Neuron (in vitro differentiated cells): ENCODE measurements around the gene BHLHA9.
A peak's percentile ranks its signal among the peaks of the same experiment; 100 is the strongest.
"Not testable (repeated sequence)": the region's sequence is repeated elsewhere in the genome, so short reads cannot be mapped to it uniquely, and the experiment has no call there.

ENCODE experiments used
- H2AFZ ChIP-seq: one replicate; pipeline ENCODE4 v1.6.1; 2013; ENCODE audit warnings: low read depth, mild to moderate bottlenecking, inconsistent platforms, low read length, moderate library complexity
- H3K27me3 ChIP-seq: one replicate; pipeline ENCODE4 v1.6.1; 2013; ENCODE audit warnings: low read length; ENCODE audit not compliant: insufficient read depth
- H3K36me3 ChIP-seq: one replicate; pipeline ENCODE4 v1.6.1; 2013; ENCODE audit warnings: low read length; ENCODE audit not compliant: insufficient read depth
- H3K4me1 ChIP-seq: one replicate; pipeline ENCODE4 v1.6.1; 2013; ENCODE audit warnings: low read length; ENCODE audit not compliant: insufficient read depth
- H3K4me3 ChIP-seq: 2 replicates; pipeline ENCODE4 v1.5.1; 2013; ENCODE audit warnings: mild to moderate bottlenecking, low read length, moderate library complexity
- H3K9me3 ChIP-seq: one replicate; pipeline ENCODE4 v1.6.1; 2013; ENCODE audit warnings: low read length

The BHLHA9 gene

GRCh38 chr17:1232331-1232730 is 37.9 kb upstream of the BHLHA9 start:
- peaks cover 6% of the 10 kb centered on the region for H3K9me3 ChIP-seq
- peaks cover 43% of the 10 kb centered on the region for H3K27me3 ChIP-seq
- H3K36me3 ChIP-seq: no peaks in the 10 kb centered on the region
- H3K4me3 ChIP-seq: no peak overlapping the region
- no peak overlapping the region for H2AFZ ChIP-seq
- H3K4me1 ChIP-seq: peaks cover 3% of the 10 kb centered on the region

- H3K4me3 ChIP-seq: no peak overlapping the region
- peaks cover 3% of the 10 kb centered on the region for H3K9me3 ChIP-seq
- peaks cover 3% of the 10 kb centered on the region for H3K4me1 ChIP-seq
- no peaks in the 10 kb centered on the region for H3K36me3 ChIP-seq
- no peak overlapping the region for H2AFZ ChIP-seq
- H3K27me3 ChIP-seq: peaks cover 38% of the 10 kb centered on the region
These were observed 37.5 kb upstream of the BHLHA9 start for GRCh38 chr17:1232786-1233185.

GRCh38 chr17:1234455-1234854 is 35.8 kb upstream of the BHLHA9 start:
- Histone ChIP-seq H3K4me1 (no peaks in the 10 kb centered on the region), H3K36me3 (no peaks in the 10 kb centered on the region), H3K4me3 (no peak overlapping the region), H3K27me3 (peaks cover 25% of the 10 kb centered on the region), H3K9me3 (peaks cover 3% of the 10 kb centered on the region), H2AFZ (no peak overlapping the region)

GRCh38 chr17:1237471-1237870 is 32.8 kb upstream of the BHLHA9 start:
- Histone ChIP-seq H3K27me3 (peaks cover 4% of the 10 kb centered on the region), H3K9me3 (no peaks in the 10 kb centered on the region), H3K36me3 (no peaks in the 10 kb centered on the region), H3K4me1 (no peaks in the 10 kb centered on the region), H3K4me3 (no peak overlapping the region), H2AFZ (no peak overlapping the region)

GRCh38 chr17:1239210-1239609 is 31.0 kb upstream of the BHLHA9 start:
- Histone ChIP-seq H3K36me3 (no peaks in the 10 kb centered on the region), H3K27me3 (no peaks in the 10 kb centered on the region), H3K9me3 (no peaks in the 10 kb centered on the region), H3K4me3 (no peak overlapping the region), H2AFZ (no peak overlapping the region), H3K4me1 (no peaks in the 10 kb centered on the region)

- H3K27me3 ChIP-seq, H3K4me3 ChIP-seq, H3K36me3 ChIP-seq, H2AFZ ChIP-seq, H3K9me3 ChIP-seq, H3K4me1 ChIP-seq: not testable (repeated sequence)
These were observed 29.8 kb upstream of the BHLHA9 start for GRCh38 chr17:1240426-1240825.

GRCh38 chr17:1241929-1242328 is 28.3 kb upstream of the BHLHA9 start:
- no peaks in the 10 kb centered on the region for H3K36me3 ChIP-seq
- no peaks in the 10 kb centered on the region for H3K27me3 ChIP-seq
- H3K9me3 ChIP-seq: no peaks in the 10 kb centered on the region
- no peak overlapping the region for H2AFZ ChIP-seq
- H3K4me3 ChIP-seq: no peak overlapping the region
- H3K4me1 ChIP-seq: no peaks in the 10 kb centered on the region

- no peaks in the 10 kb centered on the region for H3K27me3 ChIP-seq
- H3K4me3 ChIP-seq: no peak overlapping the region
- no peaks in the 10 kb centered on the region for H3K9me3 ChIP-seq
- no peaks in the 10 kb centered on the region for H3K4me1 ChIP-seq
- H2AFZ ChIP-seq: no peak overlapping the region
- H3K36me3 ChIP-seq: no peaks in the 10 kb centered on the region
These were observed 25.6 kb upstream of the BHLHA9 start for GRCh38 chr17:1244606-1245012.

GRCh38 chr17:1251866-1252608 is 18.2 kb upstream of the BHLHA9 start:
- Histone ChIP-seq H3K36me3 (no peaks in the 10 kb centered on the region), H3K27me3 (no peaks in the 10 kb centered on the region), H2AFZ (no peak overlapping the region), H3K4me3 (no peak overlapping the region), H3K9me3 (no peaks in the 10 kb centered on the region), H3K4me1 (no peaks in the 10 kb centered on the region)

- Histone ChIP-seq H2AFZ (no peak overlapping the region), H3K4me3 (no peak overlapping the region), H3K36me3 (no peaks in the 10 kb centered on the region), H3K4me1 (peaks cover 5% of the 10 kb centered on the region), H3K9me3 (peaks cover 2% of the 10 kb centered on the region), H3K27me3 (peaks cover 2% of the 10 kb centered on the region)
These were observed 15.2 kb upstream of the BHLHA9 start for GRCh38 chr17:1255041-1255440.

GRCh38 chr17:1256699-1257098 is 13.5 kb upstream of the BHLHA9 start:
- peaks cover 2% of the 10 kb centered on the region for H3K9me3 ChIP-seq
- peaks cover 2% of the 10 kb centered on the region for H3K27me3 ChIP-seq
- H2AFZ ChIP-seq: no peak overlapping the region
- no peaks in the 10 kb centered on the region for H3K36me3 ChIP-seq
- H3K4me3 ChIP-seq: no peak overlapping the region
- peaks cover 6% of the 10 kb centered on the region for H3K4me1 ChIP-seq

GRCh38 chr17:1260086-1260769 is 10.0 kb upstream of the BHLHA9 start:
- H3K27me3 ChIP-seq: peaks cover 2% of the 10 kb centered on the region
- peaks cover 2% of the 10 kb centered on the region for H3K9me3 ChIP-seq
- no peaks in the 10 kb centered on the region for H3K36me3 ChIP-seq
- H3K4me1 ChIP-seq: peaks cover 6% of the 10 kb centered on the region
- H3K4me3 ChIP-seq: peak overlapping the region; percentile 50
- H2AFZ ChIP-seq: peak overlapping the region; percentile 76

- Histone ChIP-seq H3K27me3 (peaks cover 2% of the 10 kb centered on the region), H2AFZ (no peak overlapping the region), H3K4me1 (peaks cover 6% of the 10 kb centered on the region), H3K9me3 (peaks cover 2% of the 10 kb centered on the region), H3K36me3 (no peaks in the 10 kb centered on the region), H3K4me3 (no peak overlapping the region)
These were observed 9.5 kb upstream of the BHLHA9 start for GRCh38 chr17:1260770-1261161.
